Psoas muscle (tissue), 8 donors: ENCODE measurements around the gene NLRP14. TPM values are rescaled to one million over a fixed set of nuclear protein-coding genes. Genes with fewer than 3 reads are reported as not detected.

Experiments used
- ATAC-seq, 4 donors: fragments of 200-7000 bp; cut with Tn5 transposase; one replicate each; pipeline ENCODE4 v1.9.1; 2020; ENCODE audit warnings: moderate library complexity in 3 of 4, mild to moderate bottlenecking in 2 of 4
- DNase-seq, 2 donors: peaks; one replicate each; pipeline ENCODE4 v3.0.0-alpha.2; 2020
- H3K27ac ChIP-seq: fragments of 200-600 bp; one replicate; pipeline ENCODE4 v1.8.0; 2022
- H3K27me3 ChIP-seq, 3 donors: fragments of 200-600 bp in 1 of 3; one replicate each; pipeline versions ENCODE4 v1.6.1 to v1.8.0; 2013 to 2022; ENCODE audit warnings: low read length in 2 of 3, mild to moderate bottlenecking in 2 of 3, moderate library complexity in 1 of 3; ENCODE audit not compliant: insufficient read depth in 3 of 3
- H3K36me3 ChIP-seq, 2 donors: fragments of 200-600 bp in 1 of 2; one replicate each; pipeline versions ENCODE4 v1.6.1 to v1.8.0; 2013 to 2022; ENCODE audit warnings: low read depth in 1 of 2, mild to moderate bottlenecking in 1 of 2, moderate library complexity in 1 of 2; ENCODE audit not compliant: insufficient read depth in 1 of 2
- H3K4me1 ChIP-seq: fragments of 200-600 bp; one replicate; pipeline ENCODE4 v1.8.0; 2022
- H3K4me3 ChIP-seq: fragments of 200-600 bp; one replicate; pipeline ENCODE4 v1.8.0; 2022; ENCODE audit warnings: mild to moderate bottlenecking
- H3K9me3 ChIP-seq: fragments of 200-600 bp; one replicate; pipeline ENCODE4 v1.8.0; 2022
- CTCF ChIP-seq: fragments of 200-600 bp; IDR thresholded peaks from one replicate; pipeline ENCODE4 v1.8.0; 2022; ENCODE audit warnings: antibody characterized with exemption
- WGBS, 3 donors: extraction: QIAGEN DNeasy Blood & Tissue Kit; methylation state at CpG; one replicate each; pipeline versions ENCODE4 v1.1.6 to v1.1.7; 2013; 5-methylcytosine and 5-hydroxymethylcytosine counted together
- intact Hi-C, 2 donors: fragments of 100-400 bp; cut with DNase I; formaldehyde crosslinking; loops; one replicate each; pipeline versions ENCODE4 v1.11.0 to v1.14.2; 2022
- polyA plus RNA-seq, 3 donors: library from polyadenylated mRNA; stranded (reverse); fragments of 200-250 nt; gene quantifications; one replicate each; pipeline ENCODE4 v1.2.3, GENCODE V29; 2013
- total RNA-seq, 4 donors: library from RNA; stranded (reverse); fragmentation: NEBNext Ultra II Directional in 2 of 4; extraction: Animal tissue kit (Norgen Biotek cat#: 25700) in 2 of 4; gene quantifications; one replicate each; pipeline versions ENCODE4 v1.2.1 to v1.2.4, GENCODE V29; 2021 to 2023
- donor health status: healthy with polysubstance abuse.
- donor health status: DM: no; HTN: no; CAD: no; lungs with moderate emphysema.
- donor health status: Bipolar disorder and iron deficiency.
- donor health status: healthy.
- donor health status: DM: yes; HTN: yes; CAD: no.
- donor health status: DM: no; HTN: no; CAD: no.
- donor health status: DM: no; HTN: no; CAD: no.
- donor health status: DM: yes; HTN: yes; CAD: no.

NLRP14 gene
- total and polyA plus RNA-seq, 7 donors, result 0.06 TPM; not detected in 6

GRCh38 chr11:6988506-6988905 is 31.8 kb upstream of the NLRP14 start:
- Histone ChIP-seq H3K4me1 (no peaks in the 10 kb centered on the region), H3K9me3 (no peaks in the 10 kb centered on the region), H3K27me3 (no peaks in the 10 kb centered on the region), H3K27ac (no peak overlapping the region), H3K4me3 (no peak overlapping the region), H3K36me3 (no peaks in the 10 kb centered on the region)
- TF ChIP-seq CTCF, result no peak
- intact Hi-C loops, result no loop called here
- no peak for ATAC-seq
- no peak for DNase-seq

- no peaks in the 10 kb centered on the region for H3K9me3 ChIP-seq
- no peak for DNase-seq
Observed at GRCh38 chr11:6991227-6991626, 29.1 kb upstream of the NLRP14 start.

GRCh38 chr11:6992026-6992425 is 28.3 kb upstream of the NLRP14 start:
- no peaks in the 10 kb centered on the region for H3K4me1 ChIP-seq
- H3K27me3 ChIP-seq, result no peaks in the 10 kb centered on the region
- TF ChIP-seq CTCF, result no peak
- H3K4me3 ChIP-seq, result no peak overlapping the region
- WGBS, 3 donors, result 50 to 72% (median 58%) methylated on average over 2 of the region's 2 CpGs
- H3K36me3 ChIP-seq, result no peaks in the 10 kb centered on the region
- intact Hi-C loops, result no loop called here
- DNase-seq, result no peak
- H3K27ac ChIP-seq, result peak overlapping the region; percentile 54
- peak in 3 of 4 donors; percentile 48 to 59 (median 54) for ATAC-seq
- H3K9me3 ChIP-seq, result no peaks in the 10 kb centered on the region

More at GRCh38 chr11:6991227-6991626, 29.1 kb upstream of the NLRP14 start:
- Histone ChIP-seq H3K4me3 (no peak overlapping the region), H3K27ac (no peak overlapping the region), H3K27me3 (no peaks in the 10 kb centered on the region), H3K4me1 (no peaks in the 10 kb centered on the region), H3K36me3 (no peaks in the 10 kb centered on the region)
- intact Hi-C loops, result no loop called here
- 76 to 83% (median 83%) methylated on average over 6 of the region's 6 CpGs for WGBS, 3 donors
- ATAC-seq, result no peak
- TF ChIP-seq CTCF, result no peak

- H3K4me3 ChIP-seq, result peak overlapping the region; percentile 12
- no peaks in the 10 kb centered on the region for H3K9me3 ChIP-seq
- H3K27ac ChIP-seq, result peak overlapping the region; percentile 54
- DNase-seq, result no peak
- no peak for TF ChIP-seq CTCF
- no peaks in the 10 kb centered on the region for H3K36me3 ChIP-seq
- ATAC-seq, result peak; percentile 90 to 99 (median 94)
- H3K27me3 ChIP-seq, result no peaks in the 10 kb centered on the region
- WGBS, 3 donors, result 18 to 21% (median 21%) methylated on average over 11 of the region's 11 CpGs
- intact Hi-C loops, result no loop called here
- no peaks in the 10 kb centered on the region for H3K4me1 ChIP-seq
Observed at GRCh38 chr11:6992457-6993417, 27.5 kb upstream of the NLRP14 start.
